RPMI7951 (cell line): ENCODE results near the gene SYNPO2L. TPM values are rescaled to one million over a fixed set of nuclear protein-coding genes. Genes with fewer than 3 reads are reported as not detected.
"Not testable (repeated sequence)": the region's sequence is repeated elsewhere in the genome, so short reads cannot be mapped to it uniquely, and the experiment has no call there.

Experiments
- DNase-seq: peaks from one replicate; pipeline ENCODE4 v3.0.0-alpha.2; 2012; ENCODE audit warnings: low read depth
- total RNA-seq: library from RNA; depleted of rRNA; stranded (reverse); fragments of >200 nt; shearing (Covaris generic); gene quantifications from 2 replicates; pipeline ENCODE4 v1.2.3, GENCODE V29; 2014; rRNA removed

The SYNPO2L gene
- total RNA-seq, 1 experiment from 2014 or later = not detected

DNA sequence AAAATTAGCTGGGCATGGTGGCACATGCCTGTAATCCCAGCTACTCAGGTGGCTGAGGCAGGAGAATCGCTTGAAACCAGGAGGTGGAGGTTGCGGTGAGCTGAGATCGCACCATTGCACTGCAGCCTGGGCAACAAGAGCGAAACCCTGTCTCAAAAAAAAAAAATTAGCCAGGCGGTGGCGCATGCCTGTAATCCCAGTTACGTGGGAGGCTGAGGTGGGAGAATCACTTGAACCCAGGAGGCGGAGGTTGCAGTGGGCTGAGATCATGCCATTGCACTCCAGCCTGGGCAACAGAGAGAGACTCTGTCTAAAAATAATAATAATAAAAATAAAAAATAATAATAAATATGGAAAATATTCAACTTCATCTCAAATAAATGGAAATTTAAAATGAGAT is 38.7 kb downstream of the SYNPO2L start:
- DNase-seq = not testable (repeated sequence)

DNA sequence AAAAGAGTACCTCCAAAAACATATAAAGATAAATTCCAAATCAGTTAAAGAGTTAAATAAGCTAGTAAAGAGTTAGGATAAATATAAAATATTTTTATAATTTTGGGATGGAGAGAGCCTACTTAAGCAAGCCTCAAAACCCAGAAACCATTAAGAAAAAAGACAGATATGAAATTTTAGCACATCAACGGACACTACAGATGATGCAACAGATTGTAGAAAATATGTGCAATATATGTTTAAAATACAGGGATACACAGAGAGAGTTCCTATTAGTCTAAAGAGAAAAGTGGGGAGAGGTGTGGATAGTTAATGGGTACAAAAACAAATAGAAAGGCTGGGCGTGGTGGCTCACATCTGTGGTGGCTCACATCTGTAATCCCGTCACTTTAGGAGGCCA is 41.1 kb downstream of the SYNPO2L start:
- DNase-seq = no peak

DNA sequence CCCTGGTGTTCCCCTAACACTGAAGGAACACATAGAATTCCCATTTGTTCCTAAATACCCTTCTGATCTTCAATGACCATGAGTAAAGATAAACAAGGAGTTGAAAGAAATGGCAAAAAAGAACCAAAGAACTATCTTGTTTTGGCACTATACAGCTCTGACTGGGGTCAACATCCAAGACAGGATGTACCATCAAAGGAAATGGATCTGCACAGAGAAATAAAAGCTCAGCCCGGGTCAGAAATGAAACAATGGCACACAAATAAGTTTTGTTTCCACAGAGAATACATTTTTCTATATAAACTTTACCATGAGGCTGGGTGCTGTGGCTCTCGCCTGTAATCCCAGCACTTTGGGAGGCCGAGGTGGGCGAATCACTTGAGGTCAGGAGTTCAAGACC is 46.7 kb downstream of the SYNPO2L start:
- DNase-seq = no peak

DNA sequence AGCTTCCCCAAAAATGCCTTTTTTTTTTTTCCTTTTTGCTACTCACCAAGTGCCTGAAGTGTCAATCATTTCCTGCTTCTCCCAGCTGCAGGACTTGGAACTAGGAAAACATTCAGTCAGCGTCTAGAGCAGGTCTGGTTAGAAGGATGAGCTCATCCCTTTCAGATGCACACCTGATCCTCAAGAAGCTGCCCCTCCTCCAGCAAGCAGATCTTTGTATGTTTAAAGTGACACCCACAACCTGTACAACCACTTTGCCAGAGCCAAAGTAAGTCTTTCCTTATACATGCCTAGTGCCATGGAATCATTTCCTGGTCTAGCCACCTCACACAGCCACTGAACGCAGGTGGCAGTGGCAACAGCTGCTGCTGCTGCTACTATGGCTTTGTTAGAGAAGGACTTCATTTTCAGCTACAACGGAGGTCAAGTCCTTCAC is 54.3 kb downstream of the SYNPO2L start:
- no peak for DNase-seq

DNA sequence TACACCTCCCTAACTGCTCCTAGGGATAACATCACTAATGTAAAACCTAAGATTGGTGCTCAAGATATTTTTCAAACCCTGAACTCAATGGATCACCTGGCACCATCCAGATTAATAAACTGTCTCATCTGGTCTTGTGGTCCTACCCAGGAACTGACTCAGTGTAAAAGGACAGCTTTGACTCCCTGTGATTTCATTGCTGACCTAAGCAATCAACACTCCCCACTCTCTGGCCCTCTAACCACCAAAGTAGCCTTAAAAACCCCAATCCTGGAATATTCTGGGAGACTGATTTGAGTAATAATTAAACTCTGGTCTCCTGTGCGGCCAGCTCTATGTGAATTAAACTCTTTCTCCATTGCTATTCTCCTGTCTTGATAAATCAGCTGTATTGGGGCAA is 58.5 kb downstream of the SYNPO2L start:
- peak; percentile 23 for DNase-seq

Other genes starting within 250 kb of the SYNPO2L start
- 105 and 106 TPM in 2 replicates for gene ANXA7, start 242.0 kb downstream of the SYNPO2L start, total RNA-seq
- gene MSS51, start 222.5 kb downstream of the SYNPO2L start, total RNA-seq = 0.24 and 0.39 TPM in 2 replicates
- 15.0 and 15.8 TPM in 2 replicates for gene PPP3CB, start 160.0 kb downstream of the SYNPO2L start, total RNA-seq
- 6.4 and 8.3 TPM in 2 replicates for gene USP54, start 64.7 kb downstream of the SYNPO2L start, total RNA-seq
- gene MYOZ1, start 14.6 kb downstream of the SYNPO2L start, total RNA-seq = not detected in 2 replicates
- gene AGAP5, start 42.1 kb upstream of the SYNPO2L start, total RNA-seq = 0.59 TPM in 1 of 2 replicates, not detected in the other
- gene SEC24C, start 88.3 kb upstream of the SYNPO2L start, total RNA-seq = 40.0 and 47.6 TPM in 2 replicates
- 67.9 and 70.7 TPM in 2 replicates for gene CHCHD1, start 126.0 kb upstream of the SYNPO2L start, total RNA-seq
- gene ZSWIM8, start 129.6 kb upstream of the SYNPO2L start, total RNA-seq = 18.3 and 21.6 TPM in 2 replicates
- 8.1 and 11.7 TPM in 2 replicates for gene NDST2, start 155.6 kb upstream of the SYNPO2L start, total RNA-seq
- gene CAMK2G, start 218.5 kb upstream of the SYNPO2L start, total RNA-seq = 15.4 and 16.0 TPM in 2 replicates